ENCODE results near the gene SELENOO. TPM values are rescaled to one million over a fixed set of nuclear protein-coding genes. Genes with fewer than 3 reads are reported as not detected.
A peak's percentile ranks its signal among the peaks of the same experiment; 100 is the strongest.

Gene SELENOO
- total and polyA plus RNA-seq, 4 donors: 7.6 to 41.2 (median 25.6) TPM

DNA sequence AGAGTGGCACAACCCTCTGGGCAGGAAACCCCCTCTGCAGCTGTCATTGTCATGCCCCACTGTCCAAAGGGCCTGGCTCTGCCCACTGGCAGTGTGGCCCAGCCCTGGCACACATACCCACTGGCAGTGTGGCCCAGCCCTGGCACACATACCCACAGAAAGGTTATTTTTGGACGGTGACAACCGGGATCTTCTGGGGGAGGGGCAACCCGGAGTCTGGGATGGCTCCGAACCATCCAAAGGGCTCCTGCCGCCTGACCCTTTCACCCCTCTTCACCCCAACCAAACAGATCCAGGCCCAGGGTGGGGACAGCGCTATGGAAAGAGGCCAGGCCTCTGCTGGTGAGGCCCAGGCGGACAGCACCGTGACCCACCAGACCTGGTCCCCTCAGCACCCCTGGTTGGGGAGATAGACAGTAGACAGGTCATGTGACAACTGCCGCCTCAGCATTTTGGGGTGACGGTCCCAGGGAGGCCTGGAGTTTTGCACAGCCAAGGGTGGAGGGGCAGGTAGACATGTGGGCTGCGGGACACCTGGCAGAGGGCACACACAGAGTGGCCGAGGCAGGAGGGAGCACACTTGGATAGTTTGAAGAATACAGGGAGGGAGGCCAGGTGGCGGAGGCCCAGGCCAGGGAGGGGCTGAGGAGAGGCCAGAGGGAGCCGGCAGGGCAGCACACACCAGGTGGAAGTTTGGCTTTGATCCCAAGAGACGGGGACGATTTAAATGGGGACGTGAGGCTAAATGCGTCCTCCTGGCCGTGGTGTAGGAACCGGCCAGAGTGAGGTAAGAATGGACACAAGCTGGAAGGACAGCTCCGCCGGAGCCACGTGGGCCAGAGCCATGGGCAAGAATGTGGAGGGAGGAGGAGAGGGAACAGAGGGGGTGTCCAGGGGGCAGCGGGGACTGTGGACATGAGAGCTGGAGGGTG lies 57.8 kb downstream of the SELENOO start:
- Histone ChIP-seq H3K36me3 (ENCODE audit: control insufficient read depth, insufficient read depth, low read length) (peaks cover 69% of the 10 kb centered on the region), H3K27ac (ENCODE audit: low read depth, low read length) (no peak overlapping the region), H3K27me3 (ENCODE audit: control insufficient read depth, insufficient read depth, low read length) (no peaks in the 10 kb centered on the region), H3K9me3 (ENCODE audit: control insufficient read depth, insufficient read depth, low read length) (no peaks in the 10 kb centered on the region), H3K4me1 (ENCODE audit: control insufficient read depth, insufficient read depth, low read length) (peaks cover 33% of the 10 kb centered on the region), H3K4me3 (ENCODE audit: low read depth, low read length) (no peak overlapping the region)
- 83% methylated on average over 20 of the region's 24 CpGs for WGBS (ENCODE audit: insufficient coverage)
- no peak for DNase-seq (ENCODE audit: low read depth in 4 of 6, low spot score in 6 of 6)

DNA sequence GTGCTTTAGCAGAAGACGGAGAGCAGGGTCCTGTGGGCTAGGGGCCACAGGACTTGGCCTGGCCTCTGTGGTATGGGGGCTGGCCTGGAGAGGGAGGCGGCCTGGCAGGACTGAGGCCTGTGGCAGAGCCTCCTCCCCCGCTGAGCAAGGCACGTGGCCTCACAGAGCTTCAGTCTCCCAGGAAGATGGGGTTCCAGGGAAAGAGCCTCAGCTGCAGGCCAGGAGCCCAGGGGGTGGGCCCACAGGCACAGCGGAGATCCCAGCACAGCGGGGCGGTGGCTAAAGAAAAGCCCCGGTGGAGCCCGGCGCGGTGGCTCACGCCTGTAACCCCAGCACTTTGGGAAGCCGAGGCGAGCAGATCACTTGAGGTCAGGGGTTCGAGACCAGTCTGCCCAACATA lies 58.5 kb downstream of the SELENOO start:
- H3K4me3 ChIP-seq (ENCODE audit: low read depth, low read length): no peak overlapping the region
- DNase-seq (ENCODE audit: low read depth in 4 of 6, low spot score in 6 of 6): no peak
- H3K4me1 ChIP-seq (ENCODE audit: control insufficient read depth, insufficient read depth, low read length): peaks cover 33% of the 10 kb centered on the region
- 87% methylated on average over 12 of the region's 15 CpGs for WGBS (ENCODE audit: insufficient coverage)
- H3K27me3 ChIP-seq (ENCODE audit: control insufficient read depth, insufficient read depth, low read length): no peaks in the 10 kb centered on the region
- no peaks in the 10 kb centered on the region for H3K9me3 ChIP-seq (ENCODE audit: control insufficient read depth, insufficient read depth, low read length)
- H3K36me3 ChIP-seq (ENCODE audit: control insufficient read depth, insufficient read depth, low read length): peaks cover 69% of the 10 kb centered on the region
- no peak overlapping the region for H3K27ac ChIP-seq (ENCODE audit: low read depth, low read length)

DNA sequence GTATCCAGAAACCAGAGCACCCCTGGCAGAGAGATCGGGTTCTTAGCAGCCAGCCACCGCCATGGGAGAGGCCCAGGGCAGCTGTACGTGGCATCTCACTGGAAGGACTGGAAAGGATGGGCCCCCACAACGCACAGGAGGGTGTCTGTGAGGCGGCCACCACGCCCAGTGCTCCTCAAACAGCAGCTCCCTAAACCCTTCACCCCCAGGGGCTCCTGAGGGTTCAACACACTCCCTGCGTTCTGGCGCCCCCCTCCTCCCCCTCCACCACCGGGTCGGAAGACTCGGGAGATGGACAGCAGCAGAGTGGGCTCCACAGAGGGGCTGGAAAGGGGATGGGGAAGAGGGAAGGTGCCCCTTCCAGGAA lies 59.6 kb downstream of the SELENOO start:
- H3K27me3 ChIP-seq (ENCODE audit: control insufficient read depth, insufficient read depth, low read length): no peaks in the 10 kb centered on the region
- H3K4me3 ChIP-seq (ENCODE audit: low read depth, low read length): peak overlapping the region; percentile 42
- 32% methylated on average over 7 of the region's 11 CpGs for WGBS (ENCODE audit: insufficient coverage)
- H3K9me3 ChIP-seq (ENCODE audit: control insufficient read depth, insufficient read depth, low read length): no peaks in the 10 kb centered on the region
- no peak overlapping the region for H3K27ac ChIP-seq (ENCODE audit: low read depth, low read length)
- DNase-seq (ENCODE audit: low read depth in 4 of 6, low spot score in 6 of 6): no peak
- peaks cover 33% of the 10 kb centered on the region for H3K4me1 ChIP-seq (ENCODE audit: control insufficient read depth, insufficient read depth, low read length)
- H3K36me3 ChIP-seq (ENCODE audit: control insufficient read depth, insufficient read depth, low read length): peaks cover 69% of the 10 kb centered on the region

DNA sequence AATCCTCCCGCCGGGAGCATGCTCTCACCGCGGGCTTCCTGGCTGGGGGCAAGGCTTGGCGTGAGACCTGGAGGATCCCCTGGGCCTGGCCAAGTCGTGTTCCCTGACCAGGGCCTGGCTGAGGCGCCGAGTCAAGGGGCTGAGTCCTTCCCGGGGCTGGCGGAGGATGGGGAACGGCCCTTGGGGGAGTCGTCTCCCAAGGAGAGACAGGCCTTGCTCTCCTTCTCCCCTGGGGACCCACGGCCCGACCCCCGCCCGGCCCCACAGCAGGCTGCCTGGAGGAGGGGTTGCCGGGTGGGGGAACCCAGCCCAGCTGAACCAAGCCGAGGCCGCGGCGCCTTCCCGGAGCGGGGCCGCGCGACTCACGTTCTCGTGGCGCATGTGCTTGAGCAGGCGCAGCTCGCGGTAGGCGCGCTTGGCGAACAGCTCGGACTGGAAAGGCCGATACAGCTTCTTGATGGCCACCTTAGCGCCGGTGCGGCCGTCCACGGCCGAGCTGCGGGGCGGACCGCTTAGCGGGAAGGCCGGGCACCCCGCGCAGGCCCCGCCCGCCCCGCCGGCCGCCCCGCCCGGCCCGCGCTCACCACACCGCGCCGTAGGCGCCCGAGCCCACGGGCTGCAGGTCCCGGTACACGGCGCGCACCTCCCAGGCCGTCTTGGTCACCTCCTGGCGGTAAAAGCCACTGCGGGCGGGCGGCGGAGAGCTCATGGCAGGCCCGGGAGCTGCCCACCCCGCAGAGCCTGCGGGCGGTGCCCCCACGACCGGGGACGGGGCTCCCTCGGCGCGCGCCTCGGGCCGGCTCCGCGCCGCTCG lies 60.2 kb downstream of the SELENOO start:
- Histone ChIP-seq H3K27ac (ENCODE audit: low read depth, low read length) (no peak overlapping the region), H3K9me3 (ENCODE audit: control insufficient read depth, insufficient read depth, low read length) (no peaks in the 10 kb centered on the region), H3K4me3 (ENCODE audit: low read depth, low read length) (peak overlapping the region; percentile 42), H3K36me3 (ENCODE audit: control insufficient read depth, insufficient read depth, low read length) (peaks cover 69% of the 10 kb centered on the region), H3K27me3 (ENCODE audit: control insufficient read depth, insufficient read depth, low read length) (no peaks in the 10 kb centered on the region), H3K4me1 (ENCODE audit: control insufficient read depth, insufficient read depth, low read length) (peaks cover 33% of the 10 kb centered on the region)
- DNase-seq (ENCODE audit: low read depth in 4 of 6, low spot score in 6 of 6): peak in 2 of 6 donors; percentile 85 to 90
- under 1% methylated on average over 92 of the region's 92 CpGs for WGBS (ENCODE audit: insufficient coverage)

DNA sequence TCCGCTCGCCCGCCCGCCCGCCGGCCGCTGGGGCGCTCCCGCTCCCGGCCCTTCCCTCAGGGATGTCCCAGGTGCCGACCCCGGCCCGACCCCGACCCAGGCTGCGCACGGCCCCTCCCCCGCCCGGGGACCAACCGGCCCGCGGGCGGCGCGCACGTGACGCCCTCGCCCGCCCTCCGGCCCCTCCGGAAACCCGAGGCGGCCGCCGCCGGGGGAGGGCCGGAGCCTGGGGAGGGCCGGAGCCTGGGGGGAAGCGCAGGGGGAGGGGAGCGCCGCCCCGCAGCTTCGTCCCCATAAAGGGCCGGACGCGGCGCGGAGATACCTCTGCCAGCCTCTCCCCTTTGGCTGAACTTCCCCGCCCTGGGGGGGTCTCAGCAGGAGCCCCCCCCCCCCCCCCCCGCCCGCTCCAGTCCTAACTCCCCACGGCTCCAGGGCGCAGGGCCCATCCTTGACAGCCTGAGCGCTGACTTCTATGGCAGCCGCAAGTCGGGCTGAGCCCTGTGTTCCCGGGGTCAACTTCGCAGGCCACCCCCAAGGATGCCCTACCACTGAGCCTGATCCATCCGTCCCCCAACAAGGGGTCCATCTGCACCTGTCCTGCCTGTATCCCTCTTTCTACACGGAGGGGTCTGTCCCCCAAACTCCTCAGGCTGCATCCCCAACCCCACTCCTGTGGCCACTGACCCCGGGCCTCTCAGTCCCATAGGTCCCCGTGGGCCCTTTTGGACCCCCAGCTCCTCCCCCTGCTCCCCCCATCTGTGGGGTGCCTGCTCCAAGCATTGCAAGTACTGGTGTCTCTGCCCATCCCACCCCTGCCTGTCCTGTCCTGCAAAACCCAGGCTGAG lies 61.0 kb downstream of the SELENOO start, which contains the start of gene MAPK12:
Gene MAPK12, minus strand, starts transcription at position 69 of the 845 bp plus-strand sequence. CDS start 174 bp downstream, outside the sequence.
- DNase-seq (ENCODE audit: low read depth in 4 of 6, low spot score in 6 of 6): peak in 2 of 6 donors; percentile 59 to 60
- Histone ChIP-seq H3K36me3 (ENCODE audit: control insufficient read depth, insufficient read depth, low read length) (peaks cover 69% of the 10 kb centered on the region), H3K4me3 (ENCODE audit: low read depth, low read length) (peak within 1 kb of the TSS; percentile 42), H3K9me3 (ENCODE audit: control insufficient read depth, insufficient read depth, low read length) (no peaks in the 10 kb centered on the region), H3K4me1 (ENCODE audit: control insufficient read depth, insufficient read depth, low read length) (peaks cover 38% of the 10 kb centered on the region), H3K27me3 (ENCODE audit: control insufficient read depth, insufficient read depth, low read length) (no peaks in the 10 kb centered on the region), H3K27ac (ENCODE audit: low read depth, low read length) (no peak within 1 kb of the TSS)
- 2% methylated on average over 49 of the region's 61 CpGs for WGBS (ENCODE audit: insufficient coverage)

DNA sequence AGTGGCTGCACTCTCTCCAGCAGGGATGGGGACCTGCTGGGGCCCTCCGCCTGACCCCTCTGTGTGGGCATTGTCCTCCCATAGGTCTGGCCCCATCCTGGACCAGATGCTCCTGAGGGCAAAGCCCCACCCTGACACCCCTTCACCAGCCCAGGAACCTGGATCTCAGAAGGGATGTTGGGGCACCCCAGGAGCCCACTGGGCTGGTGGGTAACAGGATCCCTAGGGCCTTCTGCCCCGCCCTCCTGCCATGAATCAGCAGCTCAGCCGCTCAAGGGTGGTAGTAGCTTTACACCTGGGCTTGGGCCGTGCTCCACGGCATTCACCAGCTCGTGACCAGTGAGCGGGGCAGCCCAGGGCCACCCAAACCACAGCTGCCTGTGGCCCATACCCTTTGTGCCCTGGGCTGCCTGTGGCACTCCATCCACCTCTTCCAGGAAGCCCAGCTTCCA lies 61.7 kb downstream of the SELENOO start:
- WGBS (ENCODE audit: insufficient coverage): 75% methylated on average over 7 of the region's 7 CpGs
- Histone ChIP-seq H3K4me3 (ENCODE audit: low read depth, low read length) (no peak overlapping the region), H3K4me1 (ENCODE audit: control insufficient read depth, insufficient read depth, low read length) (peaks cover 45% of the 10 kb centered on the region), H3K27me3 (ENCODE audit: control insufficient read depth, insufficient read depth, low read length) (no peaks in the 10 kb centered on the region), H3K36me3 (ENCODE audit: control insufficient read depth, insufficient read depth, low read length) (peaks cover 68% of the 10 kb centered on the region), H3K27ac (ENCODE audit: low read depth, low read length) (no peak overlapping the region), H3K9me3 (ENCODE audit: control insufficient read depth, insufficient read depth, low read length) (no peaks in the 10 kb centered on the region)
- DNase-seq (ENCODE audit: low read depth in 4 of 6, low spot score in 6 of 6): no peak

DNA sequence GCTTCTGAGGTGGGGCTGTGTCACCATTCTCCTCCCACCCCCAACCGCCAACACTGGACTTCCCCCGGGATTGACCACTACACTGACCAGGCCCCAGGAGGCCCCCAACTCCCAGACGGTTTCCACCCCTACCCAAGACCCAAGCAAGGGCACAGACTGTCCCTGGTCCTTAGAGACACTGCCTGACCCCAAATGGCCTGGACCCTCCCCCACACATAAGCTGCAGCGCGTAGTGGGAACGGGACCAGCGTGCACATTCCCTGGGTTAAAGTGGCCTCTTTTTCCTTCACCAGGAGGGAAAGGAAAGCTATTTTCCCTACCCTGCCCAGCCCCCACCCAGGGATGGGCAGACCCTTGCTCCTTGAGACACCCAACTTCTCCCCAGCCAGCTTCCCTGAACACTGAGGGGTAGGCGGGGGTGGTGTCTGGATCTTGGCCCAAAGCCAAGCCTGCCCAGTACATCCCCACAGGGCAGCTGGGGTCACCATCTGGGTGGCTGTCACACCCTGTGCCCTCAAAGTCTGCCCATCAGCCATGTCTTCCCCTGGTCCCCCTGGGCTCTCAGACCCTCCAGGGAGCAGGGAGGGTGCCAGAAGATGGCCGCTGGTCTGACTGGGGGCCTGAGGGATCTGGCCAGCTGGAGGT lies 62.3 kb downstream of the SELENOO start:
- Histone ChIP-seq H3K9me3 (ENCODE audit: control insufficient read depth, insufficient read depth, low read length) (no peaks in the 10 kb centered on the region), H3K36me3 (ENCODE audit: control insufficient read depth, insufficient read depth, low read length) (peaks cover 62% of the 10 kb centered on the region), H3K4me1 (ENCODE audit: control insufficient read depth, insufficient read depth, low read length) (peaks cover 48% of the 10 kb centered on the region), H3K4me3 (ENCODE audit: low read depth, low read length) (no peak overlapping the region), H3K27me3 (ENCODE audit: control insufficient read depth, insufficient read depth, low read length) (no peaks in the 10 kb centered on the region), H3K27ac (ENCODE audit: low read depth, low read length) (no peak overlapping the region)
- 64% methylated on average over 8 of the region's 9 CpGs for WGBS (ENCODE audit: insufficient coverage)
- no peak for DNase-seq (ENCODE audit: low read depth in 4 of 6, low spot score in 6 of 6)

DNA sequence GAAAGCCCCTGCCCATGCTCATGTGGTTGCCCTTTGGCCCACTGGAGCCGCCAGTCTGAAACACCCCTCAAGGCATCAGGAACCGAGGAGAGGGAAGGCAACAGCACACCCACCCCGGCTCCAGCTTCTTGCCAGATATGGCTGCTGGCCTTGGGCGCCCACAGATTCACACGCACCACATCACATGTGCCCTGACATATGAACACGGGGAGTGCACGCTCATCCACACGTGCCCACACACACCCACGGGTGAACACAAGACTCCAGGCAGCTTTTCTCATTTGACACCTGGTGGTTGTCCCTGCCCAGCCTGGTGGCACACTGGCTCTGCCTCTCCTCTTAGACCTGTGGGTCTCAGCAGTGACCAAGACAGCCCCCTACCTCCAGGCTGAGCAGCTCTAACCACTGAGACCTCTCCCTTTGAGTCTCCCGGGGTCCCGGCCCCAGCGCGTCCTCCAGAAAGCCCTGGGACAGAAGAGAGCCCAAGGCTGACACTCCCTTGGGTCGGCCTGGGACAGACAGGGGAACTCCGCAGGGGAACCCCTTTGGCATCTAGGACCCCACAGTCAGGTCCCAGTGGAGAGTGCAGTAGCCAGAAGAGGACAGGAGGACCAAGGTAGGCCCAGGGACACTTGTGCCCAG lies 63.4 kb downstream of the SELENOO start:
- Histone ChIP-seq H3K9me3 (ENCODE audit: control insufficient read depth, insufficient read depth, low read length) (no peaks in the 10 kb centered on the region), H3K4me3 (ENCODE audit: low read depth, low read length) (no peak overlapping the region), H3K27ac (ENCODE audit: low read depth, low read length) (no peak overlapping the region), H3K4me1 (ENCODE audit: control insufficient read depth, insufficient read depth, low read length) (peaks cover 58% of the 10 kb centered on the region), H3K36me3 (ENCODE audit: control insufficient read depth, insufficient read depth, low read length) (peaks cover 53% of the 10 kb centered on the region), H3K27me3 (ENCODE audit: control insufficient read depth, insufficient read depth, low read length) (no peaks in the 10 kb centered on the region)
- no peak for DNase-seq (ENCODE audit: low read depth in 4 of 6, low spot score in 6 of 6)
- WGBS (ENCODE audit: insufficient coverage): 86% methylated on average over 15 of the region's 15 CpGs

All from spinal cord (tissue), 10 donors.